ENCODE data around the gene RGL1.

Gene RGL1

GRCh38 chr1:183806125-183806524, 1.2 kb downstream of the RGL1 start:
- TF ChIP-seq ZFX (IDR thresholded peaks at IDR 0.05): no peak
- TF ChIP-seq, protein P1, sequence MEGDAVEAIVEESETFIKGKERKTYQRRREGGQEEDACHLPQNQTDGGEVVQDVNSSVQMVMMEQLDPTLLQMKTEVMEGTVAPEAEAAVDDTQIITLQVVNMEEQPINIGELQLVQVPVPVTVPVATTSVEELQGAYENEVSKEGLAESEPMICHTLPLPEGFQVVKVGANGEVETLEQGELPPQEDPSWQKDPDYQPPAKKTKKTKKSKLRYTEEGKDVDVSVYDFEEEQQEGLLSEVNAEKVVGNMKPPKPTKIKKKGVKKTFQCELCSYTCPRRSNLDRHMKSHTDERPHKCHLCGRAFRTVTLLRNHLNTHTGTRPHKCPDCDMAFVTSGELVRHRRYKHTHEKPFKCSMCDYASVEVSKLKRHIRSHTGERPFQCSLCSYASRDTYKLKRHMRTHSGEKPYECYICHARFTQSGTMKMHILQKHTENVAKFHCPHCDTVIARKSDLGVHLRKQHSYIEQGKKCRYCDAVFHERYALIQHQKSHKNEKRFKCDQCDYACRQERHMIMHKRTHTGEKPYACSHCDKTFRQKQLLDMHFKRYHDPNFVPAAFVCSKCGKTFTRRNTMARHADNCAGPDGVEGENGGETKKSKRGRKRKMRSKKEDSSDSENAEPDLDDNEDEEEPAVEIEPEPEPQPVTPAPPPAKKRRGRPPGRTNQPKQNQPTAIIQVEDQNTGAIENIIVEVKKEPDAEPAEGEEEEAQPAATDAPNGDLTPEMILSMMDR (conservative IDR thresholded peaks at IDR 0.05): no peak

DNA sequence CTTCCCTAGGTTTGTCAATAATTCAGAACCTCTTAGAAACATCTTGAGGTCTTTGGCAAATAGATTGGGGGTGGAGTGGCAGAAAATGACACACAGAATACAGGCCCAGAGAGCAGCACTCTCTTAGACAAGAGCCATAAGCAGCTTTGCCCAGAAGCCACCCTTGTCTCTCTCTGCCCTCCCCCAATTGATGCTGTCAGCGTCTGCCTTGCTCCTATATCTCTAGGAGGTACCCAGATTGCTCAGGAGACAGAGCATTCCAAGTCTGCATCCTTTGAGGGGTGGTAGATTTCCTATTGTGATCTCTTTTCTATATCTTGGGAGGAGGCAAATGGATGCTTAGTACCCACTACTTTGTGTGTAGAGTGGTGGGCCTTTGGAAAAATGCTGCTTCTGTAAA, 1.8 kb downstream of the RGL1 start:
- TF ChIP-seq ZFX (IDR thresholded peaks at IDR 0.05): no peak
- TF ChIP-seq, protein P1 (conservative IDR thresholded peaks at IDR 0.05): no peak
- H3K27ac ChIP-seq: no peak overlapping the region

More at GRCh38 chr1:183806125-183806524, 1.2 kb downstream of the RGL1 start:
- H3K27ac ChIP-seq: no peak overlapping the region

- no peak overlapping the region for H3K27ac ChIP-seq
- TF ChIP-seq ZFX (IDR thresholded peaks at IDR 0.05): no peak
- TF ChIP-seq, protein P1 (conservative IDR thresholded peaks at IDR 0.05): no peak
Measured at GRCh38 chr1:183807549-183808168, 2.7 kb downstream of the RGL1 start.

- no peak for TF ChIP-seq ZFX (IDR thresholded peaks at IDR 0.05)
- TF ChIP-seq, protein P1 (conservative IDR thresholded peaks at IDR 0.05): no peak
- H3K27ac ChIP-seq: no peak overlapping the region
Measured at GRCh38 chr1:183808296-183809027, 3.5 kb downstream of the RGL1 start.

- TF ChIP-seq ZFX (IDR thresholded peaks at IDR 0.05): no peak
- TF ChIP-seq, protein P1 (conservative IDR thresholded peaks at IDR 0.05): no peak
- H3K27ac ChIP-seq: no peak overlapping the region
Measured at GRCh38 chr1:183810121-183810520, 5.2 kb downstream of the RGL1 start.

DNA sequence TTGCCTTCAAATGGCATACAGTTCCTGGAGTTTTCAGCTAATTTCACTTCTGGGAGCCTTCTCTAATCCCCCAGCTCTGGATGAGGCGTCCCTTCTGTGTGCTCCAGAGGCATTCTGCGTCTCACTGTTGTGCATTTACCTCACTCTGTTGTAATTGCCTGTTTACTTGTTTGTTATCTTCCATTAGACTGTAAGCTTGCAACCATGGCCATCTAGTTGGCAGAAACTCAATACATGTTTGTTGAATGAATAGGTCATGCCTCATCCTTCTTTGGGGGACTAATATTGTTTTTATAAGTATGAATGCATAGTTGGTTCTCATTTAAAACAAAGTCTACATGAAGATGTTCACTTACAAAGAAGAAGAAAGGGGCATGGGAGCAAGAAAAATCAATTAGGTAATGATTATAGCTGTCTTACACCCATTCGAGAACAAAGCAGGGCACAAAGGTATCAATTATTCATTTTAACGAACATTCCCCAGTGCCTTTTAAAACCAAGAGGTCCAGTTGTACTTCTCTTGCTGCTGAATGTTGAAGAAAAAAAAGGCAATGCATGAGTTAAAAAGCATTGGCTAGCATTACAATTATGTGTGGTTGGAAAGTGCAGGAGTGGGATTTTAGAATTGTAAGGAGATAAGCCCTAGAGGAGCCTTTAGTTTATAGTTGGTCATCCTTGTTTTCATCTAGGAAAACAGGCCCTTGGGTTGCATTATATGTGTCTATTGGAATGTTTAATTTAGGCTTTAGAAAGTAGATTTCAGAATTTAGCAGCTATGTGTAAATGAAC, 6.0 kb downstream of the RGL1 start:
- no peak for TF ChIP-seq ZFX (IDR thresholded peaks at IDR 0.05)
- TF ChIP-seq, protein P1 (conservative IDR thresholded peaks at IDR 0.05): no peak
- no peak overlapping the region for H3K27ac ChIP-seq

DNA sequence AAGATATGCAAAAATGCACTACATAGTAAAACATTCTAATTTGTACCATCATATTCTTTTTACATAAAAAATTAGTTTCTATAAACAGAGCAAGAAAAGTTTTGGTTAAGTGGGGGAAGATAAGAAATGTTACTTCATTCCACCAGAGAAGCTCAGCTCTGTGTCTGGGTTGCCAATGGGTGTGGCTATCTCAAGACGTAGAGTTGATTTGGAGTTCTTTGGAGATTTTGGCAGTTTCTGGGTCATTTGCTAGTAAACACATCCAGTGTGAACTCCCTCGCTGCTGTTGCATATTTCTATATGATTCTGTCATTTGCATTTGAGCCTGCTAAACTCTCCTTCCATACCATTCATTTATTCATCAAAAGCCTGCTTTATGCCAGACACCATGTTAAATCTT, 7.2 kb downstream of the RGL1 start:
- TF ChIP-seq, protein P1 (conservative IDR thresholded peaks at IDR 0.05): no peak
- TF ChIP-seq ZFX (IDR thresholded peaks at IDR 0.05): no peak
- H3K27ac ChIP-seq: no peak overlapping the region
